Measurements from ENCODE around the gene PHLDA2.

PHLDA2 gene

DNA sequence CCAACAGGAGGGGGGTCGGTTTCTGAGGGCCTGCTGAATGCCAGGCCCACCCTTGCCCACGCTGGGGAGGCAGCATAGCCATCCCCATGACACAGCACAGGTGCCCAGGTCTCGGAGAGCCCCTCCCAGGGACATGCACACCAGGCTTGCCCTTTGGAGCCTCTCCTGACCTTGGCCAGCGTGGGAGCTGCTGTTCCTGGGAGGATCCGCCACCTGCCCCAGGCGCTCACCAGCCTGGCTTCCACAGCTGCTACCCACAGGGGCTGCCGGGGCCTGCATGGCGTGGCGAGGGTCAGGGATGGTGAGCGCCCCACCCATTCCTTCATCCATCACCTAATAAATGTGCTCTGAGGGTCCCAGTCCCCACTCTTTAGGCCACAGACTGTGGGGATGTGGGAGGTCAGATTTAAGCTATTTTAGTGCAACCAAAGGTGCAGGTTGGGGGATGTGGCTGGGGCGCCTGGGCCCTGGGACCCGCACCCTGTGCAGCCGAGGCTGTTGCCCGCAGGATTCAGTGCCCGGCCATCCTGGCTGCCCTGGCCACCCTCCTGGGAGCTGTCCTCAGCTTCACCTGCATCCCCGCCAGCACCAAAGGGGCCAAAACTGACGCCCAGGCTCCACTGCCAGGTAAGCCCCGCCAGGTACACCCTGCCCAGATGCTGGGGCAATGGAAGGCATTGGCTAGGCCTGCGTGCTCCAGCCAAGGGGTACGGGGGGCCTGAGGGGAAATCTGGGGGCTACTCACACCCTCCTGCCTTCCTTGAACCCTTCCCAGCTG lies 12.9 kb downstream of the PHLDA2 start:
- Histone ChIP-seq H3K36me3 (ENCODE audit: control insufficient read depth, insufficient read depth, low read length) (no peaks in the 10 kb centered on the region), H3K4me1 (ENCODE audit: control insufficient read depth, insufficient read depth, low read length) (peaks cover 5% of the 10 kb centered on the region), H3K27ac (ENCODE audit: insufficient read depth, low read depth, low read length, poor library complexity, severe bottlenecking) (no peak overlapping the region), H3K27me3 (ENCODE audit: control insufficient read depth, insufficient read depth, low read length, poor library complexity, severe bottlenecking) (no peaks in the 10 kb centered on the region), H3K9me3 (ENCODE audit: control insufficient read depth, low read length) (no peaks in the 10 kb centered on the region), H3K4me3 (ENCODE audit: insufficient read depth, low read depth, low read length) (no peak overlapping the region)
- 89 to 90% methylated on average over 20 of the region's 20 CpGs for WGBS, 2 experiments

- H3K4me3 ChIP-seq (ENCODE audit: insufficient read depth, low read depth, low read length): no peak overlapping the region
- no peaks in the 10 kb centered on the region for H3K27me3 ChIP-seq (ENCODE audit: control insufficient read depth, insufficient read depth, low read length, poor library complexity, severe bottlenecking)
- H3K4me1 ChIP-seq (ENCODE audit: control insufficient read depth, insufficient read depth, low read length): peaks cover 5% of the 10 kb centered on the region
- 87 to 91% methylated on average over 11 of the region's 11 CpGs for WGBS, 2 experiments
- H3K9me3 ChIP-seq (ENCODE audit: control insufficient read depth, low read length): no peaks in the 10 kb centered on the region
- no peaks in the 10 kb centered on the region for H3K36me3 ChIP-seq (ENCODE audit: control insufficient read depth, insufficient read depth, low read length)
- H3K27ac ChIP-seq (ENCODE audit: insufficient read depth, low read depth, low read length, poor library complexity, severe bottlenecking): no peak overlapping the region
Measured at GRCh38 chr11:2915473-2915872, 13.7 kb downstream of the PHLDA2 start.

DNA sequence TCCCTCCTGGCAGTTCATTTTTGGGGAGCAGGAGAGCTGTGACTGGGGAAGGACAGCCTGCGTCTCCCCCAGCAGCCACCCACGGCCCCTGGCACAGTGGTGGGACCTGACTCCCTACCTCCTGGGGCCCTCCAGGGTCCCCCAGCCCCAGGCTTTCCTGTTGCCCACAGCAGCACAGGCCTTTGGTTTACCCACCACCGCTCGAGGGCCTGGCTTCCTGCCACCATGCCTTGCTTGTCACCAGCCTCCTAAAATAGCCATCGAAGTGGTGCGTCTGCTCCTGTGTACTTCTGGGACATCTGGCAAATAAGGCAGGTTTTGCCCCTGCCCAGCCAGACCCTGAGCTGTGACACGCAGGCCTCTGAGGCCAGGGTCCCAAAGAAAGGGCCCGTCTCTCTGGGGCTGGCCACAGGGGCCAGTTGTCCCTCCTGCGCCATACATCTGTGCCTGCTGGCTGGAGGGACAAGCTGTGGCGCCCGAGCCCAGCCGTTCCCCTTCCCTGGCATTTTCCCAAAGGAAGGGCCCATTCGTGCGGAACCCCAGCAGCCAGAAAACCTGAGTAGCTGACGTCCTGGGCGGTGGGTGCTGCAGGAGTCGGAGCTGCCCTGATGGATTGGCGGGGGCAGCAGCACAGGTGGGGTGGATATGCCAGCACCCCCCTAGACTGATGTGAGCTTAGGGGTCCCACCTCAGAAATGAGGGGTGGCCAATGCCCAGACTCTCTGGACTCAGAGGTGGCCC lies 14.6 kb downstream of the PHLDA2 start:
- Histone ChIP-seq H3K27ac (ENCODE audit: insufficient read depth, low read depth, low read length, poor library complexity, severe bottlenecking) (no peak overlapping the region), H3K9me3 (ENCODE audit: control insufficient read depth, low read length) (no peaks in the 10 kb centered on the region), H3K27me3 (ENCODE audit: control insufficient read depth, insufficient read depth, low read length, poor library complexity, severe bottlenecking) (peaks cover 3% of the 10 kb centered on the region), H3K36me3 (ENCODE audit: control insufficient read depth, insufficient read depth, low read length) (no peaks in the 10 kb centered on the region), H3K4me1 (ENCODE audit: control insufficient read depth, insufficient read depth, low read length) (peaks cover 5% of the 10 kb centered on the region), H3K4me3 (ENCODE audit: insufficient read depth, low read depth, low read length) (no peak overlapping the region)
- 90 to 92% methylated on average over 18 of the region's 18 CpGs for WGBS, 2 experiments

GRCh38 chr11:2913776-2914175 lies 15.4 kb downstream of the PHLDA2 start:
- H3K9me3 ChIP-seq (ENCODE audit: control insufficient read depth, low read length): no peaks in the 10 kb centered on the region
- 89 to 90% methylated on average over 9 of the region's 9 CpGs for WGBS, 2 experiments
- H3K4me3 ChIP-seq (ENCODE audit: insufficient read depth, low read depth, low read length): no peak overlapping the region
- no peaks in the 10 kb centered on the region for H3K36me3 ChIP-seq (ENCODE audit: control insufficient read depth, insufficient read depth, low read length)
- H3K27me3 ChIP-seq (ENCODE audit: control insufficient read depth, insufficient read depth, low read length, poor library complexity, severe bottlenecking): peaks cover 12% of the 10 kb centered on the region
- peaks cover 5% of the 10 kb centered on the region for H3K4me1 ChIP-seq (ENCODE audit: control insufficient read depth, insufficient read depth, low read length)
- H3K27ac ChIP-seq (ENCODE audit: insufficient read depth, low read depth, low read length, poor library complexity, severe bottlenecking): no peak overlapping the region

DNA sequence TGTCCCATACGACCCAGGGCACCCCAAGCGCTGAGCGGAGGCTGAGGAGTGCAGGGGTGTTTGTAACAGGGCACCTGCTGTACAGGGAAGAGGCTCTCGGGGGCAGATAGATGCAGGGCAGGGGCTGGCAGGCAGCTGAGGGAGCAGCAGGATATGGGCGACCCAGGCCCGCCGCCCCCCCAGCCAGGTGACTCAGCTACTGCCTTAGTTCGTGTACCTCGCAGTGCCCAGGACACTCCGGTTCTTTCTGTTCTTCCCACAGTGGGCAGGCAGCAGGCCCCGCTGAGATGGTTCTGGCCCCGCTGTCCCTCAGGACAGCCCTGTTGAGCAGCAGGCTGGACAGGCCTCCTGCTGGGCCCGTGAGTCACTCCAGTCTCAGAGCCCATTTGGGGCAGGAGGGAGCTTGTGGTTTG lies 16.2 kb downstream of the PHLDA2 start:
- peaks cover 5% of the 10 kb centered on the region for H3K4me1 ChIP-seq (ENCODE audit: control insufficient read depth, insufficient read depth, low read length)
- H3K4me3 ChIP-seq (ENCODE audit: insufficient read depth, low read depth, low read length): no peak overlapping the region
- H3K27ac ChIP-seq (ENCODE audit: insufficient read depth, low read depth, low read length, poor library complexity, severe bottlenecking): no peak overlapping the region
- no peaks in the 10 kb centered on the region for H3K9me3 ChIP-seq (ENCODE audit: control insufficient read depth, low read length)
- peaks cover 19% of the 10 kb centered on the region for H3K27me3 ChIP-seq (ENCODE audit: control insufficient read depth, insufficient read depth, low read length, poor library complexity, severe bottlenecking)
- WGBS, 2 experiments: 75% methylated on average over 13 of the region's 13 CpGs
- H3K36me3 ChIP-seq (ENCODE audit: control insufficient read depth, insufficient read depth, low read length): no peaks in the 10 kb centered on the region

DNA sequence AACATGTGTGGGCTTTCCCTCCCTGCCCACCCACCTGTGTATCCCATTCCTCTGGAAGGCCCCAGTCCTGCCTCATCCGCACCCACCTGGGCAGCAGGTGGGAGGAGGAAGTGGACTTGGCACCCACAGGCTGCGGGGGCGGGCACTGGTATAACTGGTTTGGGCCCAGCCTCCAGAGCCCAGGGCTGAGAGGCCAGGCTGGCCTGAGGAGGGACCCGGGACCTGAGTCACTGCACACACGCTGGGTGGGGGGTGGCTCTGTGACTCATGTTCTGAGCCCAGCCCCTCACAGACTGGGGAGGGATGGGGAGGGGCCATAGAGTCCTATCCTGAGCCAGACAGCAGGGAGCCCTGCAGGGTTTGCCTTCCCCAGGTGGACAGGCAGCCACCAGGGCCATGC lies 16.7 kb downstream of the PHLDA2 start:
- H3K36me3 ChIP-seq (ENCODE audit: control insufficient read depth, insufficient read depth, low read length): no peaks in the 10 kb centered on the region
- WGBS, 2 experiments: 67 to 73% methylated on average over 5 of the region's 5 CpGs
- H3K4me1 ChIP-seq (ENCODE audit: control insufficient read depth, insufficient read depth, low read length): peaks cover 5% of the 10 kb centered on the region
- no peaks in the 10 kb centered on the region for H3K9me3 ChIP-seq (ENCODE audit: control insufficient read depth, low read length)
- no peak overlapping the region for H3K27ac ChIP-seq (ENCODE audit: insufficient read depth, low read depth, low read length, poor library complexity, severe bottlenecking)
- H3K27me3 ChIP-seq (ENCODE audit: control insufficient read depth, insufficient read depth, low read length, poor library complexity, severe bottlenecking): peaks cover 19% of the 10 kb centered on the region
- H3K4me3 ChIP-seq (ENCODE audit: insufficient read depth, low read depth, low read length): no peak overlapping the region

DNA sequence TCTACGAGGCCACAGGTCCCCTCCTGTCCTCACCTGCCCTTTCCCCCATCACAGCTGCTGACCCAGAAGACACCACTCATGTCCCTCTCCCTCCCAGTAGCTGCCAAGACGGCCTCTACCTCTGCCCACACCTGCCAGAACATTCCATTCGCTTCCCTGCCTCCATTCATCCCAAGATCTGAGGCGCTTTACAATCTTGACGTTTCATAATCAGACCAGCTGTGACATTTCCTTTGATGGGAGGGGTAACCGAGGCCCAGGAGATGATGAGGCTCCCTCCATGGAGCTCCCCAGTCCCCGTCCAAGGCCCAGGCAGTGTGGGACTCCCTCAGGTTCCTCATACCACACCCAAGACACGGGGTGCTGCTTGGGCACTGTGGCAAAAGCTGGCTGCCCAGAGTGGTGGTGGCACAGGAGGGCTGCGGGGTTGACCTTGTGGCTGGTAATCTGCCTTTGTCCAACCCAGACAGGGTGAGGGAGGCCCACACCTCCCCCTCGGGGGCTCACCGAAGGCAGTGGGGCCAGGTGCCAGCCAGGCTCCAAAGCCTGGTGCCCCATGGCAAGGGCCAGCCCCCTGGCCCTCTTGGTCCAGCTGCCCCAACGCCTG lies 17.3 kb downstream of the PHLDA2 start:
- 89% methylated on average over 12 of the region's 12 CpGs for WGBS, 2 experiments
- peaks cover 5% of the 10 kb centered on the region for H3K4me1 ChIP-seq (ENCODE audit: control insufficient read depth, insufficient read depth, low read length)
- H3K9me3 ChIP-seq (ENCODE audit: control insufficient read depth, low read length): no peaks in the 10 kb centered on the region
- peaks cover 19% of the 10 kb centered on the region for H3K27me3 ChIP-seq (ENCODE audit: control insufficient read depth, insufficient read depth, low read length, poor library complexity, severe bottlenecking)
- no peak overlapping the region for H3K27ac ChIP-seq (ENCODE audit: insufficient read depth, low read depth, low read length, poor library complexity, severe bottlenecking)
- no peak overlapping the region for H3K4me3 ChIP-seq (ENCODE audit: insufficient read depth, low read depth, low read length)
- H3K36me3 ChIP-seq (ENCODE audit: control insufficient read depth, insufficient read depth, low read length): no peaks in the 10 kb centered on the region

DNA sequence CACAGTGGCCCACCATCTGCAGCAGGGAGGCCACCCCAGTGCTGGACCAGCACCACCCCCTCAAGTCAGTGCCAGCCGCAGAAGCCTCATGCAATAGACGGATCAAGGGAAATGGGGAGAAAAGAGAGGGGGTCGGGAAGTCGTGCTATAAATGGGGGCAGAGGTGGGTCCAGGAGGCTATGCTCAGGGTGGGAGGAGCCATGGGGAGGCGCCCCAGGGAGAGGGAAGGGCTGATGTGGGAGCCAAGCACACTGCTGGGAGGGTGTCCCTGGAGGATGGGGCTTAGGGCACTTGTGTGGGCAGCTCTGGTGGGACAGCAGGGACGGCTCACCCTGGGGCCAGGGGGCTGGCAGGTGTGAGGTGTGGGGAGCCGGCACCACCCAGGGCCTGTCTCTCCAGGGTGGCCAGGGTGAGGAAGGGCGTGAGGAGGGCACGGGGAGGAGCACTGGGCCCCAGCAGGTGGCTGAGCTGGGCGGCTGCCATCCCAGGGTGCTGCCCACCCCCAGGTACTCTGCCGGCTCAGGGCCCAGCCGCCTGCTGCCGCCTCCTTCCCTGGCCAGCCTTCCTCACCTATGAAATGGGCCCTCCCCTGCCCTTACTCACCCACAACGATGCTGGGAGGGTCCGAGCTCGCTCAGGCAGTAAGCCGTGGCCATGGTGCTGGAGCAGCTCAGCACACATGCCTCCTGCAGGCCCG lies 18.0 kb downstream of the PHLDA2 start:
- Histone ChIP-seq H3K27me3 (ENCODE audit: control insufficient read depth, insufficient read depth, low read length, poor library complexity, severe bottlenecking) (peaks cover 19% of the 10 kb centered on the region), H3K4me1 (ENCODE audit: control insufficient read depth, insufficient read depth, low read length) (peaks cover 5% of the 10 kb centered on the region), H3K4me3 (ENCODE audit: insufficient read depth, low read depth, low read length) (no peak overlapping the region), H3K27ac (ENCODE audit: insufficient read depth, low read depth, low read length, poor library complexity, severe bottlenecking) (no peak overlapping the region), H3K36me3 (ENCODE audit: control insufficient read depth, insufficient read depth, low read length) (no peaks in the 10 kb centered on the region), H3K9me3 (ENCODE audit: control insufficient read depth, low read length) (no peaks in the 10 kb centered on the region)
- WGBS, 2 experiments: 90 to 91% methylated on average over 18 of the region's 18 CpGs

DNA sequence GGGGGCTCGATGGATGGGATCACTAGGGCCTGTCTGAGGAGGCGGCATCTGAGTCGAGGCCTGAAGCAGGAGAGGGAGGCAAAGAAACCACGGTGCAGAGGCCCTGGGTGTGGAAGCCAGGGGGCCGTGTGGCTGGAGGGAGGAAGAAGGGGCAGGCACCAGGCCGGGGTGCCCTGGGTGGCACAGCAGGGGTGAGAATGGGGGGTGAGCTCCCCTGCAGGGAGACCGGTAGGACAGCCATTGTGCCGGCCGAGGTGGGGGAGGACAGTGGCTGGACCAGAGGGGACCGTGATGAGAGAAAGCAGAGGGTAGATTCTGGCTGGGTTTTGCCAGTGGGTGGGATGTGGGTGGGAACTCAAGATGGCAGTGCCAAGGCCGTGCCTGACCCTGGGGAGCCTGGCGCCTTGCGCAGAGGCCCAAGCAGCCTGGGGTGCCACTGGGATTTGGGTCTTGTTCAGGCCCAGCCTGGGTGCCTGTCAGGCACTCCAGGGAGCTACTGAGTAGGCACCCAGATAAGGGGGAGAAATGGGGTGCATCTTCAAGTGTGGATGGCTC lies 18.7 kb downstream of the PHLDA2 start:
- H3K4me1 ChIP-seq (ENCODE audit: control insufficient read depth, insufficient read depth, low read length): peaks cover 5% of the 10 kb centered on the region
- H3K4me3 ChIP-seq (ENCODE audit: insufficient read depth, low read depth, low read length): no peak overlapping the region
- H3K27ac ChIP-seq (ENCODE audit: insufficient read depth, low read depth, low read length, poor library complexity, severe bottlenecking): no peak overlapping the region
- H3K9me3 ChIP-seq (ENCODE audit: control insufficient read depth, low read length): no peaks in the 10 kb centered on the region
- WGBS, 2 experiments: 91 to 92% methylated on average over 13 of the region's 13 CpGs
- peaks cover 19% of the 10 kb centered on the region for H3K27me3 ChIP-seq (ENCODE audit: control insufficient read depth, insufficient read depth, low read length, poor library complexity, severe bottlenecking)
- no peaks in the 10 kb centered on the region for H3K36me3 ChIP-seq (ENCODE audit: control insufficient read depth, insufficient read depth, low read length)
